WTC11 (cell line): ENCODE measurements around the gene NCL. TPM values are rescaled to one million over a fixed set of nuclear protein-coding genes. Genes with fewer than 3 reads are reported as not detected.

ENCODE experiments used
- ATAC-seq: fragments of 200-7000 bp; cut with Tn5 transposase; 2 replicates; pipeline ENCODE4 v1.10.0; 2021; ENCODE audit warnings: mild to moderate bottlenecking, moderate library complexity
- CTCF ChIA-PET: fragments of 300-600 bp; sonication (Branson Sonifier 250); formaldehyde crosslinking; loops from one replicate; lab custom pipeline; 2021; ENCODE audit warnings: antibody characterized with exemption; lab: Charles Lee
- POLR2A ChIA-PET: fragments of 350-600 bp; sonication (Branson Sonifier 250); formaldehyde crosslinking; loops from one replicate; lab custom pipeline; 2021; ENCODE audit warnings: antibody characterized with exemption; lab: Charles Lee
- DNase-seq: peaks from one replicate; pipeline ENCODE4 v3.0.0; 2021; ENCODE audit warnings: low spot score
- H3K27ac Mint-ChIP-seq: 2 replicates; pipeline ENCODE4 v1.8.0; 2021; ENCODE audit warnings: mixed read lengths
- H3K27me3 Mint-ChIP-seq: 2 replicates; pipeline ENCODE4 v1.8.0; 2021; ENCODE audit warnings: low read depth, mild to moderate bottlenecking, moderate library complexity, mixed read lengths
- H3K36me3 Mint-ChIP-seq: 2 replicates; pipeline ENCODE4 v1.8.0; 2021; ENCODE audit warnings: mixed read lengths
- H3K4me1 Mint-ChIP-seq: 2 replicates; pipeline ENCODE4 v1.8.0; 2022; ENCODE audit warnings: mixed read lengths
- H3K4me3 Mint-ChIP-seq: 2 replicates; pipeline ENCODE4 v1.8.0; 2021; ENCODE audit warnings: mild to moderate bottlenecking, moderate library complexity, mixed read lengths
- H3K9me3 Mint-ChIP-seq: 2 replicates; pipeline ENCODE4 v1.8.0; 2021; ENCODE audit warnings: mixed read lengths
- AR ChIP-seq: fragments of 250-450 bp; sonication (Bioruptor Pico); IDR thresholded peaks from 2 replicates; pipeline ENCODE4 v1.9.0; 2021; ENCODE audit warnings: mild to moderate bottlenecking
- ATF1 ChIP-seq: sonication (generic); formaldehyde crosslinking; IDR thresholded peaks from 2 replicates; pipeline ENCODE4 v1.8.1; 2023; ENCODE audit warnings: mild to moderate bottlenecking, moderate library complexity, missing genetic modification reagents
- ATF2 ChIP-seq: sonication (generic); formaldehyde crosslinking; IDR thresholded peaks from 2 replicates; pipeline ENCODE4 v1.8.1; 2022; ENCODE audit warnings: low read depth, missing genetic modification reagents, borderline replicate concordance
- CDX4 ChIP-seq: fragments of 250-450 bp; sonication (Bioruptor Pico); IDR thresholded peaks from 2 replicates; pipeline ENCODE4 v1.9.0; 2021; ENCODE audit warnings: moderate library complexity, mild to moderate bottlenecking, inconsistent platforms, borderline replicate concordance
- CREB1 ChIP-seq: sonication (generic); formaldehyde crosslinking; IDR thresholded peaks from 2 replicates; pipeline ENCODE4 v1.8.0; 2023; ENCODE audit warnings: mild to moderate bottlenecking, missing genetic modification reagents
- E2F4 ChIP-seq: sonication (generic); formaldehyde crosslinking; IDR thresholded peaks from 2 replicates; pipeline ENCODE4 v1.8.1; 2022; ENCODE audit warnings: low read depth, mild to moderate bottlenecking, moderate library complexity, missing genetic modification reagents, borderline replicate concordance
- ELF4 ChIP-seq: sonication (generic); formaldehyde crosslinking; IDR thresholded peaks from 2 replicates; pipeline ENCODE4 v1.8.1; 2022; ENCODE audit warnings: low read depth, mild to moderate bottlenecking, moderate library complexity, missing genetic modification reagents
- FOXP1 ChIP-seq: sonication (generic); formaldehyde crosslinking; IDR thresholded peaks from 2 replicates; pipeline ENCODE4 v1.8.0; 2022; ENCODE audit warnings: missing genetic modification reagents, mild to moderate bottlenecking, moderate library complexity, borderline replicate concordance
- GABPB1 ChIP-seq: sonication (generic); formaldehyde crosslinking; IDR thresholded peaks from 2 replicates; pipeline ENCODE4 v1.8.1; 2023; ENCODE audit warnings: mild to moderate bottlenecking, missing genetic modification reagents
- JUN ChIP-seq: sonication (generic); formaldehyde crosslinking; IDR thresholded peaks from 2 replicates; pipeline ENCODE4 v1.8.0; 2023; ENCODE audit warnings: mild to moderate bottlenecking, missing genetic modification reagents
- KAT7 ChIP-seq: sonication (generic); formaldehyde crosslinking; IDR thresholded peaks from 2 replicates; pipeline ENCODE4 v1.8.1; 2023; ENCODE audit warnings: missing genetic modification reagents, mild to moderate bottlenecking, borderline replicate concordance
- NFATC4 ChIP-seq: fragments of 250-450 bp; sonication (Bioruptor Pico); IDR thresholded peaks from 2 replicates; pipeline ENCODE4 v1.9.0; 2021; ENCODE audit warnings: mild to moderate bottlenecking
- NFE2L1 ChIP-seq: sonication (generic); formaldehyde crosslinking; IDR thresholded peaks from 2 replicates; pipeline ENCODE4 v1.8.1; 2023; ENCODE audit warnings: missing genetic modification reagents
- OVOL2 ChIP-seq: fragments of 250-450 bp; sonication (Bioruptor Pico); IDR thresholded peaks from 2 replicates; pipeline ENCODE4 v1.9.0; 2021; ENCODE audit warnings: mild to moderate bottlenecking, borderline replicate concordance
- RELA ChIP-seq: sonication (generic); formaldehyde crosslinking; IDR thresholded peaks from 2 replicates; pipeline ENCODE4 v1.8.1; 2022; ENCODE audit warnings: missing genetic modification reagents, mild to moderate bottlenecking, borderline replicate concordance
- SOX15 ChIP-seq: fragments of 250-450 bp; sonication (Bioruptor Pico); IDR thresholded peaks from 2 replicates; pipeline ENCODE4 v1.9.0; 2021; ENCODE audit warnings: mild to moderate bottlenecking
- ZNF232 ChIP-seq: sonication (generic); formaldehyde crosslinking; IDR thresholded peaks from 2 replicates; pipeline ENCODE4 v1.8.0; 2022; ENCODE audit warnings: mild to moderate bottlenecking, missing genetic modification reagents
- ZNF263 ChIP-seq: sonication (generic); formaldehyde crosslinking; IDR thresholded peaks from 2 replicates; pipeline ENCODE4 v1.8.1; 2022; ENCODE audit warnings: low read depth, mild to moderate bottlenecking, moderate library complexity, missing genetic modification reagents
- ZNF425 ChIP-seq: fragments of 250-450 bp; sonication (Bioruptor Pico); conservative IDR thresholded peaks from 2 replicates; pipeline ENCODE4 v1.9.0; 2021; ENCODE audit warnings: mild to moderate bottlenecking
- total RNA-seq: library from RNA; stranded (reverse); gene quantifications from 3 replicates; pipeline ENCODE4 v1.2.3, GENCODE V29; 2021

NCL gene
- total RNA-seq, 1 experiment from 2014 or later, result 1,223 TPM

- TF ChIP-seq ZNF425 (CRISPR knock-in tag) (peak; percentile 83), NFE2L1 (CRISPR knock-in tag) (no peak), ZNF232 (CRISPR knock-in tag) (no peak), RELA (CRISPR knock-in tag) (no peak), NFATC4 (CRISPR knock-in tag) (peak; percentile 81; the same call in 1 of the 2 replicates), CDX4 (CRISPR knock-in tag) (no peak), KAT7 (CRISPR knock-in tag) (no peak)
Measured at GRCh38 chr2:231450548-231450989, 13.7 kb downstream of the NCL start (continued).

GRCh38 chr2:231449503-231450054, 14.7 kb downstream of the NCL start:
- CTCF ChIA-PET, result interaction anchor here (4.4 kb wide), 1 partner anchor 221 kb away, joined by 60 read pairs; no protein-coding TSS in a partner anchor
- POLR2A ChIA-PET, result no interaction called here
- peaks cover 28% of the 10 kb centered on the region for H3K36me3 Mint-ChIP-seq
- H3K4me1 Mint-ChIP-seq, result peaks cover 25% of the 10 kb centered on the region
- no peak overlapping the region for H3K27ac Mint-ChIP-seq
- ATAC-seq, result no peak
- no peaks in the 10 kb centered on the region for H3K9me3 Mint-ChIP-seq
- TF ChIP-seq ATF1 (CRISPR knock-in tag) (no peak), NFATC4 (CRISPR knock-in tag) (0 out of 2 replicates have a peak, but pooled peaks have one; percentile 4), JUN (CRISPR knock-in tag) (no peak), AR (CRISPR knock-in tag) (peak; percentile 73; the same call in 1 of the 2 replicates), ATF2 (no peak), E2F4 (CRISPR knock-in tag) (no peak), SOX15 (CRISPR knock-in tag) (no peak), ELF4 (no peak)
- TF ChIP-seq, all 79 proteins: peak for 2
- Mint-ChIP-seq H3K4me3 (no peak overlapping the region), H3K27me3 (no peaks in the 10 kb centered on the region)
- DNase-seq, result no peak

GRCh38 chr2:231436957-231437356, 27.3 kb downstream of the NCL start:
- POLR2A ChIA-PET, result no interaction called here
- no peak for DNase-seq
- Mint-ChIP-seq H3K9me3 (peaks cover 9% of the 10 kb centered on the region), H3K27me3 (no peaks in the 10 kb centered on the region), H3K4me1 (no peaks in the 10 kb centered on the region), H3K4me3 (no peak overlapping the region), H3K36me3 (peaks cover 2% of the 10 kb centered on the region), H3K27ac (no peak overlapping the region)
- CTCF ChIA-PET, result interaction anchor here (0.8 to 1.1 kb wide), 4 partner anchors 15 to 210 kb away, joined by 3 read pairs; no protein-coding TSS in a partner anchor
- TF ChIP-seq CREB1 (CRISPR knock-in tag) (no peak), GABPB1 (CRISPR knock-in tag) (no peak), ATF1 (CRISPR knock-in tag) (no peak), FOXP1 (CRISPR knock-in tag) (no peak), ZNF263 (CRISPR knock-in tag) (no peak), OVOL2 (no peak)
- no peak for ATAC-seq
